HepG2 (cell line): ENCODE data around the gene SDR39U1. TPM values are rescaled to one million over a fixed set of nuclear protein-coding genes. Genes with fewer than 3 reads are reported as not detected.
A peak's percentile ranks its signal among the peaks of the same experiment; 100 is the strongest.

Experiments used
- ATAC-seq: fragments of 200-7000 bp; cut with Tn5 transposase; 3 replicates; pipeline ENCODE4 v1.9.1; 2020; ENCODE audit warnings: mild to moderate bottlenecking, moderate library complexity
- BruUV-seq: library from RNA; stranded (reverse); fragments of 400-500 nt; replicated peaks from 2 replicates; lab custom pipeline; 2021; lab: Mats Ljungman, UMichigan
- CTCF ChIA-PET: fragments of 300-600 bp; formaldehyde crosslinking; extraction: SDS; loops from one replicate; lab custom pipeline; 2021; ENCODE audit warnings: low total read pairs, inconsistent platforms, low intra/inter-chr PET ratio; lab: Yijun Ruan, JAX
- POLR2A ChIA-PET: fragments of 350-600 bp; sonication (Branson Sonifier 250); formaldehyde crosslinking; loops from one replicate; lab custom pipeline; 2020; ENCODE audit warnings: antibody characterized with exemption, inconsistent platforms; lab: Yijun Ruan, JAX
- DNase-seq: peaks from one replicate; pipeline ENCODE4 v3.0.0-alpha.2; 2015; ENCODE audit warnings: low spot score
- FAIRE-seq: peaks from 3 replicates; lab custom pipeline; 2011; peaks lifted over from hg19 to GRCh38; lab: Jason Lieb, UNC
- H2AFZ ChIP-seq: one replicate; pipeline ENCODE4 v1.6.1; 2011; ENCODE audit warnings: low read length, inconsistent platforms
- H3K27ac ChIP-seq: fragments of 300-600 bp; 3 replicates; pipeline ENCODE4 v1.8.0; 2011; ENCODE audit warnings: mixed run types, mild to moderate bottlenecking, mixed read lengths, low read length, inconsistent platforms; ENCODE audit not compliant: insufficient read depth; ENCODE audit errors: extremely low read length
- H3K27me3 ChIP-seq, 2 experiments: fragments of 200-600 bp in 1 of 2; 2 replicates in 1 of 2; 3 replicates in 1 of 2; pipeline versions ENCODE4 v1.6.0 to v1.8.0; 2011; ENCODE audit warnings: low read length in 2 of 2, mild to moderate bottlenecking in 2 of 2, moderate library complexity in 2 of 2, inconsistent platforms in 1 of 2; ENCODE audit not compliant: insufficient read depth in 2 of 2, control insufficient read depth in 1 of 2
- H3K36me3 ChIP-seq, 2 experiments: fragments of 200-600 bp in 1 of 2; replicated peaks in 1 of 2; 2 replicates in 1 of 2; 3 replicates in 1 of 2; pipeline versions ENCODE4 v1.5.1 to v1.8.0; 2011; ENCODE audit warnings: low read length in 2 of 2, inconsistent platforms in 1 of 2; ENCODE audit not compliant: insufficient read depth in 2 of 2, control insufficient read depth in 1 of 2
- H3K4me1 ChIP-seq: 2 replicates; pipeline ENCODE4 v1.5.1; 2012; ENCODE audit warnings: low read length, inconsistent platforms; ENCODE audit not compliant: insufficient read depth
- H3K4me2 ChIP-seq: 2 replicates; pipeline ENCODE4 v1.6.0; 2011; ENCODE audit warnings: low read depth, low read length, inconsistent platforms
- H3K4me3 ChIP-seq, 3 experiments: fragments of 200-600 bp in 1 of 3; sonication (generic), shearing (Covaris generic) in 1 of 3; replicated peaks in 1 of 3; 2 replicates each; pipeline ENCODE4 v1.5.1; 2011 to 2016; ENCODE audit warnings: low read length in 3 of 3, inconsistent platforms in 2 of 3, low read depth in 2 of 3, mild to moderate bottlenecking in 2 of 3, control low read depth in 1 of 3, mixed read lengths in 1 of 3; ENCODE audit not compliant: insufficient read depth in 1 of 3
- H3K79me2 ChIP-seq: one replicate; pipeline ENCODE4 v1.6.1; 2011; ENCODE audit warnings: low read length, inconsistent platforms; ENCODE audit not compliant: insufficient read depth
- H3K9ac ChIP-seq: 2 replicates; pipeline ENCODE4 v1.6.0; 2011; ENCODE audit warnings: mild to moderate bottlenecking, low read depth, low read length, inconsistent platforms; ENCODE audit not compliant: insufficient read depth
- H3K9me3 ChIP-seq: 2 replicates; pipeline ENCODE4 v1.5.1; 2012; ENCODE audit warnings: mild to moderate bottlenecking, low read length
- H4K20me1 ChIP-seq: 2 replicates; pipeline ENCODE4 v1.6.0; 2011; ENCODE audit warnings: inconsistent platforms, mild to moderate bottlenecking, low read length, moderate library complexity; ENCODE audit not compliant: insufficient read depth
- BRCA1 ChIP-seq: sonication (generic); formaldehyde crosslinking; IDR thresholded peaks from 2 replicates; pipeline ENCODE4 v1.4.0; 2020; ENCODE audit warnings: missing genetic modification reagents
- HNRNPL ChIP-seq: fragments of 200-400 bp; formaldehyde crosslinking; IDR thresholded peaks from 2 replicates; pipeline ENCODE4 v1.6.1; 2017; ENCODE audit warnings: mild to moderate bottlenecking, low read depth, low read length
- MATR3 ChIP-seq: sonication (generic); formaldehyde crosslinking; IDR thresholded peaks from 2 replicates; pipeline ENCODE4 v1.4.0; 2020; ENCODE audit warnings: missing genetic modification reagents
- RBAK ChIP-seq: sonication (generic); formaldehyde crosslinking; IDR thresholded peaks from 2 replicates; pipeline ENCODE4 v1.5.1; 2020; ENCODE audit warnings: mild to moderate bottlenecking, missing genetic modification reagents
- XRCC5 ChIP-seq: fragments of 200-400 bp; formaldehyde crosslinking; optimal IDR thresholded peaks from 2 replicates; pipeline ENCODE3; 2017; ENCODE audit warnings: mild to moderate bottlenecking, low read length
- ZNF121 ChIP-seq: sonication (generic); formaldehyde crosslinking; IDR thresholded peaks from 2 replicates; pipeline ENCODE4 v1.5.0; 2020; ENCODE audit warnings: mild to moderate bottlenecking, missing genetic modification reagents
- ZNF605 ChIP-seq: sonication (generic); formaldehyde crosslinking; IDR thresholded peaks from 2 replicates; pipeline ENCODE4 v1.8.0; 2022; ENCODE audit warnings: mild to moderate bottlenecking, missing genetic modification reagents
- WGBS: methylation state at CpG from one replicate; pipeline ENCODE4 v1.1.6; 2017; ENCODE audit warnings: low lambda C conversion rate; 5-methylcytosine and 5-hydroxymethylcytosine counted together
- in situ Hi-C: cut with HindIII; loops from 2 replicates; pipeline ENCODE4 v1.10.0; 2017; ENCODE audit warnings: low pct_unique_long_range_greater_than_20kb; ENCODE audit not compliant: extremely low pct_ligation_motif_present
- intact Hi-C: fragments of 100-400 bp; cut with micrococcal nuclease; formaldehyde crosslinking; loops from one replicate; pipeline ENCODE4 v1.10.0; 2022; ENCODE audit not compliant: unreplicated experiment
- polyA plus RNA-seq, 8 experiments: library from polyadenylated mRNA; depleted of rRNA in 3 of 8; stranded (reverse) in 7 of 8; unstranded in 1 of 8; fragments of >200 nt; fragmentation: Illumina TruSeq in 4 of 8; extraction: Trizol in 4 of 8; gene quantifications; 2 replicates each; pipeline versions ENCODE4 v1.2.1 to v1.2.3, GENCODE V29; 2011 to 2016; ENCODE audit warnings: low read depth in 4 of 8, missing spikeins in 1 of 8, mixed read lengths in 1 of 8; ENCODE audit not compliant: insufficient read depth in 1 of 8
- total RNA-seq, 5 experiments: library from RNA; depleted of rRNA; stranded (reverse); fragments of >200 nt; fragmentation: Illumina TruSeq; extraction: Trizol; gene quantifications; 2 replicates each; pipeline ENCODE4 v1.2.3, GENCODE V29; 2016; ENCODE audit warnings: low read depth in 1 of 5
- TF ChIP-seq, protein P1 (sequence below): sonication (generic); formaldehyde crosslinking; IDR thresholded peaks from 2 replicates; pipeline ENCODE4 v1.5.1; 2020; ENCODE audit warnings: mild to moderate bottlenecking, missing genetic modification reagents, moderate library complexity
- TF ChIP-seq, protein P2 (sequence below): sonication (generic); formaldehyde crosslinking; IDR thresholded peaks from 2 replicates; pipeline ENCODE4 v1.9.0; 2021; ENCODE audit warnings: missing genetic modification reagents, mild to moderate bottlenecking, borderline replicate concordance
- TF ChIP-seq, protein P3 (sequence below): sonication (generic); formaldehyde crosslinking; conservative IDR thresholded peaks from 2 replicates; pipeline ENCODE4 v1.8.0; 2022; ENCODE audit warnings: mild to moderate bottlenecking, moderate library complexity, missing genetic modification reagents

Gene SDR39U1
- total and polyA plus RNA-seq, 2 of the 13 experiments (the other 11 are each of a cell fraction or from before 2014, with no cell fraction given), result 34.4 to 129 TPM

DNA sequence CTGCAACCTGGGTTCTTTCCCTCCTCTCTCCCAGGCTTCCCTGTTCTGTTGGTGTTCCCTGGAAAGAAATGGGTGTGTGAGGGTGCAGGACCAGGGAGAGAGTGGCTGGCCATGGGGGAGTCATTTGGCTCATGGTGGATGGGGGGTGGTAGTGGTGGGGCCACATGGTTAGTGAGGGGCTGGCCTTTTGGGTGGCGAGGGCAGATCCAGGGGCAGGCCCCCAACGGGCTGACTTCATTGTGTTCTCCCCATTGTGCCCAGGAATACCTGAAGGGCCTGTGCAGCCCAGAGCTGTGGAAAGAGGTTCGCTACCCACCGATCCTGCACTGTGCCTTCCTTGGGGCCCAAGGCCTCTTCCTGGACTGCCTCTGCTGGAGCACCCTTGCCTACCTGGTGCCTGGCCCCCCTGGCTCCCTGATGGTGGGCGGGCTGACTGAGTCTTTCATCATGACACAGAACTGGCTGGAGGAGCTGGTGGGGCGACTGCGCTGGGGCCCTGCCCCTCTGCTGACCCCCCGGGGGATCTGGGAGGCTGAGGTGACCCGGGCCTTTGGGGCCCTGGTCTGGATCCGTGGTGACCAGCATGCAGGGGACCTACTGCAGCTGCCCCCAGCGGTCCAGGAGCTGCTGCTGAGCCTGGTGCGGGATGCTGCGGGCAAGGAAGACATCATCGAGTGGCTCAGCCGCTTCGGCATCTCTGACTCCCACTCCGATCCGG is 34.8 kb downstream of the SDR39U1 start (continued):
- TF ChIP-seq, protein P1, sequence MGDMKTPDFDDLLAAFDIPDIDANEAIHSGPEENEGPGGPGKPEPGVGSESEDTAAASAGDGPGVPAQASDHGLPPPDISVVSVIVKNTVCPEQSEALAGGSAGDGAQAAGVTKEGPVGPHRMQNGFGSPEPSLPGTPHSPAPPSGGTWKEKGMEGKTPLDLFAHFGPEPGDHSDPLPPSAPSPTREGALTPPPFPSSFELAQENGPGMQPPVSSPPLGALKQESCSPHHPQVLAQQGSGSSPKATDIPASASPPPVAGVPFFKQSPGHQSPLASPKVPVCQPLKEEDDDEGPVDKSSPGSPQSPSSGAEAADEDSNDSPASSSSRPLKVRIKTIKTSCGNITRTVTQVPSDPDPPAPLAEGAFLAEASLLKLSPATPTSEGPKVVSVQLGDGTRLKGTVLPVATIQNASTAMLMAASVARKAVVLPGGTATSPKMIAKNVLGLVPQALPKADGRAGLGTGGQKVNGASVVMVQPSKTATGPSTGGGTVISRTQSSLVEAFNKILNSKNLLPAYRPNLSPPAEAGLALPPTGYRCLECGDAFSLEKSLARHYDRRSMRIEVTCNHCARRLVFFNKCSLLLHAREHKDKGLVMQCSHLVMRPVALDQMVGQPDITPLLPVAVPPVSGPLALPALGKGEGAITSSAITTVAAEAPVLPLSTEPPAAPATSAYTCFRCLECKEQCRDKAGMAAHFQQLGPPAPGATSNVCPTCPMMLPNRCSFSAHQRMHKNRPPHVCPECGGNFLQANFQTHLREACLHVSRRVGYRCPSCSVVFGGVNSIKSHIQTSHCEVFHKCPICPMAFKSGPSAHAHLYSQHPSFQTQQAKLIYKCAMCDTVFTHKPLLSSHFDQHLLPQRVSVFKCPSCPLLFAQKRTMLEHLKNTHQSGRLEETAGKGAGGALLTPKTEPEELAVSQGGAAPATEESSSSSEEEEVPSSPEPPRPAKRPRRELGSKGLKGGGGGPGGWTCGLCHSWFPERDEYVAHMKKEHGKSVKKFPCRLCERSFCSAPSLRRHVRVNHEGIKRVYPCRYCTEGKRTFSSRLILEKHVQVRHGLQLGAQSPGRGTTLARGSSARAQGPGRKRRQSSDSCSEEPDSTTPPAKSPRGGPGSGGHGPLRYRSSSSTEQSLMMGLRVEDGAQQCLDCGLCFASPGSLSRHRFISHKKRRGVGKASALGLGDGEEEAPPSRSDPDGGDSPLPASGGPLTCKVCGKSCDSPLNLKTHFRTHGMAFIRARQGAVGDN (CRISPR knock-in tag), result 0 out of 2 replicates have a peak, but pooled peaks have one; percentile 12
- TF ChIP-seq ZNF121 (no peak), RBAK (no peak), BRCA1 (CRISPR knock-in tag) (no peak)

DNA sequence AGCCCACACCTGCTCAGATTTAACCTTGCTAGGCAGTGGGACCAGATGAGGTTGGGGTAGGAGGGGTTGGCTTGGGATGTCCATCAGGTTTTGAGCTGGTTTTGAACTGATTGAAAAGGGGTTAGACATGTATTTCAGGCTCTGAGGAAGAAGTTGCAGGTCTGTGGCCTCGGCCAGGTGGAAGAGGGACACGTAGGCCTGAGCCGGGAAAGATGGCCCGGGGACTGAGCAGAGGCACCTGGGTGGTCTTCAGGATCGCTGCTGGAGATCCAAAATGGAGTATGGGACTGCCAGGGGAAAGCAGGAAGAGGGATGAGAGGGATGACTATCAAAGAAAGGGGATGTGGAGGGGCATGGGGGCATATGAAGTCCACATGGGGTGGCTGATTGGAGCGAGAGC is 36.2 kb downstream of the SDR39U1 start:
- POLR2A ChIA-PET, result interaction anchor here (1.1 to 2.1 kb wide), 2 partner anchors 22 to 24 kb away, joined by 3 to 8 read pairs; partner anchors contain the start of genes CBLN3 and KHNYN
- intact Hi-C loops, result loop anchor here (2.0 kb wide), 1 partner anchor 36 kb away; no protein-coding TSS in a partner anchor
- ATAC-seq (no peak), FAIRE-seq (no peak), DNase-seq (no peak)
- Histone ChIP-seq H4K20me1 (no peaks in the 10 kb centered on the region), H3K4me2 (no peak overlapping the region), H3K4me1 (peaks cover 16% of the 10 kb centered on the region), H3K27me3 (peaks cover 4% of the 10 kb centered on the region in 2 experiments; a peak in 3 of 5 replicates), H2AFZ (no peak overlapping the region), H3K4me3 (no peak overlapping the region), H3K27ac (no peak overlapping the region), H3K9me3 (no peaks in the 10 kb centered on the region), H3K36me3 (no peaks in the 10 kb centered on the region), H3K9ac (no peak overlapping the region), H3K79me2 (no peaks in the 10 kb centered on the region)
- CTCF ChIA-PET, result no interaction called here
- in situ Hi-C loops, result no loop called here
- BruUV-seq, result no TSS peak
- 69% methylated on average over 6 of the region's 6 CpGs for WGBS
- TF ChIP-seq ZNF605 (CRISPR knock-in tag) (0 out of 2 replicates have a peak, but pooled peaks have one; percentile 7), MATR3 (CRISPR knock-in tag) (no peak), HNRNPL (no peak), XRCC5 (no peak), BRCA1 (CRISPR knock-in tag) (no peak)
- TF ChIP-seq, protein P2, sequence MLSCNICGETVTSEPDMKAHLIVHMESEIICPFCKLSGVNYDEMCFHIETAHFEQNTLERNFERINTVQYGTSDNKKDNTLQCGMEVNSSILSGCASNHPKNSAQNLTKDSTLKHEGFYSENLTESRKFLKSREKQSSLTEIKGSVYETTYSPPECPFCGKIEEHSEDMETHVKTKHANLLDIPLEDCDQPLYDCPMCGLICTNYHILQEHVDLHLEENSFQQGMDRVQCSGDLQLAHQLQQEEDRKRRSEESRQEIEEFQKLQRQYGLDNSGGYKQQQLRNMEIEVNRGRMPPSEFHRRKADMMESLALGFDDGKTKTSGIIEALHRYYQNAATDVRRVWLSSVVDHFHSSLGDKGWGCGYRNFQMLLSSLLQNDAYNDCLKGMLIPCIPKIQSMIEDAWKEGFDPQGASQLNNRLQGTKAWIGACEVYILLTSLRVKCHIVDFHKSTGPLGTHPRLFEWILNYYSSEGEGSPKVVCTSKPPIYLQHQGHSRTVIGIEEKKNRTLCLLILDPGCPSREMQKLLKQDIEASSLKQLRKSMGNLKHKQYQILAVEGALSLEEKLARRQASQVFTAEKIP (CRISPR knock-in tag), result no peak
- TF ChIP-seq, protein P3, sequence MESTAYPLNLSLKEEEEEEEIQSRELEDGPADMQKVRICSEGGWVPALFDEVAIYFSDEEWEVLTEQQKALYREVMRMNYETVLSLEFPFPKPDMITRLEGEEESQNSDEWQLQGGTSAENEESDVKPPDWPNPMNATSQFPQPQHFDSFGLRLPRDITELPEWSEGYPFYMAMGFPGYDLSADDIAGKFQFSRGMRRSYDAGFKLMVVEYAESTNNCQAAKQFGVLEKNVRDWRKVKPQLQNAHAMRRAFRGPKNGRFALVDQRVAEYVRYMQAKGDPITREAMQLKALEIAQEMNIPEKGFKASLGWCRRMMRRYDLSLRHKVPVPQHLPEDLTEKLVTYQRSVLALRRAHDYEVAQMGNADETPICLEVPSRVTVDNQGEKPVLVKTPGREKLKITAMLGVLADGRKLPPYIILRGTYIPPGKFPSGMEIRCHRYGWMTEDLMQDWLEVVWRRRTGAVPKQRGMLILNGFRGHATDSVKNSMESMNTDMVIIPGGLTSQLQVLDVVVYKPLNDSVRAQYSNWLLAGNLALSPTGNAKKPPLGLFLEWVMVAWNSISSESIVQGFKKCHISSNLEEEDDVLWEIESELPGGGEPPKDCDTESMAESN (CRISPR knock-in tag), result no peak
